SK-N-SH (cell line): ENCODE results near the gene CCDC191. TPM values are rescaled to one million over a fixed set of nuclear protein-coding genes. Genes with fewer than 3 reads are reported as not detected.
A peak's percentile ranks its signal among the peaks of the same experiment; 100 is the strongest.

ENCODE experiments used
- CTCF ChIA-PET: fragments of 300-600, 350-600 bp; formaldehyde crosslinking; extraction: SDS; loops from one replicate; lab custom pipeline; 2021; lab: Yijun Ruan, JAX
- POLR2A ChIA-PET: fragments of 350-600 bp; sonication (Branson Sonifier 250); formaldehyde crosslinking; extraction: SDS; loops from one replicate; lab custom pipeline; 2020; ENCODE audit warnings: antibody characterized with exemption, inconsistent platforms; lab: Yijun Ruan, JAX
- DNase-seq: peaks from one replicate; pipeline ENCODE4 v3.0.0; 2012
- H2AFZ ChIP-seq: fragments of 200-600 bp; sonication (generic); 2 replicates; pipeline ENCODE4 v1.8.1; 2016; ENCODE audit warnings: antibody characterized with exemption, mild to moderate bottlenecking, low read depth
- H3F3A ChIP-seq: fragments of 200-600 bp; sonication (generic); replicated peaks from 2 replicates; pipeline ENCODE3; 2016; ENCODE audit warnings: antibody characterized with exemption, mild to moderate bottlenecking; ENCODE audit not compliant: insufficient read depth
- H3K27ac ChIP-seq, 2 experiments: fragments of 200-500 bp in 1 of 2; fragments of 200-600 bp in 1 of 2; sonication (Bioruptor generic) in 1 of 2; sonication (generic), shearing (Covaris generic) in 1 of 2; 2 replicates each; pipeline versions ENCODE4 v1.5.1 to v1.6.1; 2014 to 2016; ENCODE audit warnings: low read depth in 2 of 2, inconsistent platforms in 1 of 2, low read length in 1 of 2, mild to moderate bottlenecking in 1 of 2, mixed read lengths in 1 of 2
- H3K27me3 ChIP-seq: fragments of 200-600 bp; sonication (generic), shearing (Covaris generic); 2 replicates; pipeline ENCODE4 v1.6.1; 2016; ENCODE audit warnings: mixed run types; ENCODE audit not compliant: insufficient read depth
- H3K36me3 ChIP-seq, 2 experiments: fragments of 200-500 bp in 1 of 2; fragments of 200-600 bp in 1 of 2; sonication (Bioruptor generic) in 1 of 2; sonication (generic) in 1 of 2; replicated peaks in 1 of 2; 2 replicates each; pipeline versions ENCODE3 to v1.5.1; 2014 to 2016; ENCODE audit warnings: low read length in 1 of 2, mild to moderate bottlenecking in 1 of 2; ENCODE audit not compliant: insufficient read depth in 2 of 2, control insufficient read depth in 1 of 2
- H3K4me1 ChIP-seq, 2 experiments: fragments of 200-500 bp in 1 of 2; fragments of 200-600 bp in 1 of 2; sonication (Bioruptor generic) in 1 of 2; sonication (generic), shearing (Covaris generic) in 1 of 2; 2 replicates each; pipeline versions ENCODE4 v1.5.1 to v1.6.1; 2014 to 2016; ENCODE audit warnings: low read depth in 1 of 2, low read length in 1 of 2, mixed run types in 1 of 2; ENCODE audit not compliant: insufficient read depth in 2 of 2, control insufficient read depth in 1 of 2
- H3K4me2 ChIP-seq: fragments of 200-600 bp; sonication (generic), shearing (Covaris generic); 2 replicates; pipeline ENCODE4 v1.6.1; 2017; ENCODE audit warnings: mixed run types
- H3K4me3 ChIP-seq, 2 experiments: fragments of 200-500 bp in 1 of 2; fragments of 200-600 bp in 1 of 2; sonication (Bioruptor generic) in 1 of 2; sonication (generic), shearing (Covaris generic) in 1 of 2; 2 replicates each; pipeline versions ENCODE4 v1.5.1 to v1.8.1; 2014 to 2016; ENCODE audit warnings: low read depth in 2 of 2, inconsistent platforms in 1 of 2, low read length in 1 of 2, mild to moderate bottlenecking in 1 of 2, mixed read lengths in 1 of 2, moderate library complexity in 1 of 2
- H3K79me2 ChIP-seq: fragments of 200-600 bp; sonication (generic); 2 replicates; pipeline ENCODE4 v1.8.1; 2017; ENCODE audit warnings: mild to moderate bottlenecking; ENCODE audit not compliant: insufficient read depth
- H3K9ac ChIP-seq: fragments of 200-600 bp; sonication (generic); 2 replicates; pipeline ENCODE4 v1.6.1; 2017; ENCODE audit warnings: mixed run types
- H3K9me2 ChIP-seq: fragments of 200-600 bp; sonication (generic); 2 replicates; pipeline ENCODE4 v1.6.1; 2017; ENCODE audit warnings: mixed run types
- H3K9me3 ChIP-seq: fragments of 200-600 bp; sonication (generic); 2 replicates; pipeline ENCODE4 v1.6.1; 2017; ENCODE audit warnings: mixed run types, mild to moderate bottlenecking, moderate library complexity
- H4K20me1 ChIP-seq: fragments of 200-600 bp; sonication (generic); 2 replicates; pipeline ENCODE4 v1.6.1; 2017; ENCODE audit warnings: mild to moderate bottlenecking, mixed run types; ENCODE audit not compliant: insufficient read depth
- CHD2 ChIP-seq: fragments of 150-350 bp; IDR thresholded peaks from 2 replicates; pipeline ENCODE4 v1.6.1; 2018; ENCODE audit warnings: low read length; ENCODE audit not compliant: partially characterized antibody
- ELF1 ChIP-seq: IDR thresholded peaks from 2 replicates; pipeline ENCODE4 v1.4.0; 2012
- EZH2phosphoT487 ChIP-seq: fragments of 200-600 bp; sonication (generic); IDR thresholded peaks from 2 replicates; pipeline ENCODE4 v1.6.1; 2017; ENCODE audit warnings: low read depth, mixed run types, mild to moderate bottlenecking, antibody characterized with exemption, moderate library complexity, borderline replicate concordance
- FOSL2 ChIP-seq: IDR thresholded peaks from 2 replicates; pipeline ENCODE4 v1.4.0; 2012; ENCODE audit warnings: low read depth, mild to moderate bottlenecking, moderate library complexity, borderline replicate concordance
- GABPA ChIP-seq: IDR thresholded peaks from 2 replicates; pipeline ENCODE4 v1.4.0; 2012; ENCODE audit warnings: low read depth, mild to moderate bottlenecking
- GATA2 ChIP-seq: sonication (generic); formaldehyde crosslinking; IDR thresholded peaks from 2 replicates; pipeline ENCODE4 v1.5.0; 2020; ENCODE audit warnings: mild to moderate bottlenecking, missing genetic modification reagents
- IRF3 ChIP-seq: fragments of 150-350 bp; IDR thresholded peaks from 2 replicates; pipeline ENCODE4 v1.6.1; 2016; ENCODE audit warnings: mild to moderate bottlenecking, low read depth, low read length
- MAX ChIP-seq: IDR thresholded peaks from 2 replicates; pipeline ENCODE4 v1.4.0; 2012; ENCODE audit warnings: low read depth
- MEF2A ChIP-seq: IDR thresholded peaks from 2 replicates; pipeline ENCODE4 v1.4.0; 2012; ENCODE audit warnings: low read depth, borderline replicate concordance
- MXI1 ChIP-seq: IDR thresholded peaks from 2 replicates; pipeline ENCODE4 v1.6.1; 2012; ENCODE audit warnings: mild to moderate bottlenecking, low read depth, low read length, improper control_type of control experiment
- NRF1 ChIP-seq: IDR thresholded peaks from 2 replicates; pipeline ENCODE4 v1.6.1; 2012; ENCODE audit warnings: low read depth, mild to moderate bottlenecking, low read length
- POLR2AphosphoS5 ChIP-seq: IDR thresholded peaks from 2 replicates; pipeline ENCODE4 v1.6.1; 2012; ENCODE audit warnings: low read depth, low read length
- RXRA ChIP-seq: IDR thresholded peaks from 2 replicates; pipeline ENCODE4 v1.4.0; 2012; ENCODE audit warnings: low read depth, mild to moderate bottlenecking, borderline replicate concordance
- TCF12 ChIP-seq: IDR thresholded peaks from 2 replicates; pipeline ENCODE4 v1.4.0; 2012
- USF2 ChIP-seq: fragments of 150-350 bp; IDR thresholded peaks from 2 replicates; pipeline ENCODE4 v1.6.1; 2017; ENCODE audit warnings: antibody characterized with exemption, low read length, low read depth, borderline replicate concordance
- WGBS: methylation state at CpG from one replicate; pipeline ENCODE4 v1.1.6; 2017; ENCODE audit warnings: low lambda C conversion rate; 5-methylcytosine and 5-hydroxymethylcytosine counted together
- polyA plus RNA-seq, 3 experiments: library from polyadenylated mRNA; depleted of rRNA; stranded (reverse); fragments of >200 nt; gene quantifications; 2 replicates each; pipeline ENCODE4 v1.2.3, GENCODE V29; 2012
- TF ChIP-seq, protein P1 (sequence below): IDR thresholded peaks from 2 replicates; pipeline ENCODE4 v1.6.1; 2012; ENCODE audit warnings: mild to moderate bottlenecking, low read depth, low read length, moderate library complexity

Gene CCDC191
- polyA plus RNA-seq, 1 of the 3 experiments (the other 2 are of a cell fraction), result 3.1 TPM

GRCh38 chr3:113948015-113948917 lies 108.1 kb downstream of the CCDC191 start (continued):
- no peak for TF ChIP-seq ELF1
- TF ChIP-seq IRF3, result no peak
- no peak for TF ChIP-seq MEF2A

GRCh38 chr3:113947372-113948014 lies 108.8 kb downstream of the CCDC191 start, which contains the start of gene ZDHHC23:
TSS of gene ZDHHC23 (plus strand) at chr3:113948013. CDS start at chr3:113948803, 790 bp downstream.
- Histone ChIP-seq H3K9ac (peak within 1 kb of the TSS; percentile 57; the same call in 1 of the 2 replicates), H4K20me1 (no peaks in the 10 kb centered on the region)

More at GRCh38 chr3:113947372-113948014, 108.8 kb downstream of the CCDC191 start, which contains the start of gene ZDHHC23:
- no peaks in the 10 kb centered on the region; a peak in 2 of 4 replicates for H3K4me1 ChIP-seq
- no peaks in the 10 kb centered on the region for H3K9me3 ChIP-seq
- no peak for TF ChIP-seq FOSL2
- TF ChIP-seq, protein P1, sequence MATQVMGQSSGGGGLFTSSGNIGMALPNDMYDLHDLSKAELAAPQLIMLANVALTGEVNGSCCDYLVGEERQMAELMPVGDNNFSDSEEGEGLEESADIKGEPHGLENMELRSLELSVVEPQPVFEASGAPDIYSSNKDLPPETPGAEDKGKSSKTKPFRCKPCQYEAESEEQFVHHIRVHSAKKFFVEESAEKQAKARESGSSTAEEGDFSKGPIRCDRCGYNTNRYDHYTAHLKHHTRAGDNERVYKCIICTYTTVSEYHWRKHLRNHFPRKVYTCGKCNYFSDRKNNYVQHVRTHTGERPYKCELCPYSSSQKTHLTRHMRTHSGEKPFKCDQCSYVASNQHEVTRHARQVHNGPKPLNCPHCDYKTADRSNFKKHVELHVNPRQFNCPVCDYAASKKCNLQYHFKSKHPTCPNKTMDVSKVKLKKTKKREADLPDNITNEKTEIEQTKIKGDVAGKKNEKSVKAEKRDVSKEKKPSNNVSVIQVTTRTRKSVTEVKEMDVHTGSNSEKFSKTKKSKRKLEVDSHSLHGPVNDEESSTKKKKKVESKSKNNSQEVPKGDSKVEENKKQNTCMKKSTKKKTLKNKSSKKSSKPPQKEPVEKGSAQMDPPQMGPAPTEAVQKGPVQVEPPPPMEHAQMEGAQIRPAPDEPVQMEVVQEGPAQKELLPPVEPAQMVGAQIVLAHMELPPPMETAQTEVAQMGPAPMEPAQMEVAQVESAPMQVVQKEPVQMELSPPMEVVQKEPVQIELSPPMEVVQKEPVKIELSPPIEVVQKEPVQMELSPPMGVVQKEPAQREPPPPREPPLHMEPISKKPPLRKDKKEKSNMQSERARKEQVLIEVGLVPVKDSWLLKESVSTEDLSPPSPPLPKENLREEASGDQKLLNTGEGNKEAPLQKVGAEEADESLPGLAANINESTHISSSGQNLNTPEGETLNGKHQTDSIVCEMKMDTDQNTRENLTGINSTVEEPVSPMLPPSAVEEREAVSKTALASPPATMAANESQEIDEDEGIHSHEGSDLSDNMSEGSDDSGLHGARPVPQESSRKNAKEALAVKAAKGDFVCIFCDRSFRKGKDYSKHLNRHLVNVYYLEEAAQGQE, result no peak
- no peak for TF ChIP-seq RXRA
- 0 out of 2 replicates have a peak, but pooled peaks have one; percentile 17 for TF ChIP-seq GABPA
- peak; percentile 47; the same call in 1 of the 2 replicates for TF ChIP-seq MXI1
- TF ChIP-seq TCF12, result no peak
- TF ChIP-seq POLR2AphosphoS5, result no peak; the same call in 1 of the 2 replicates
- TF ChIP-seq NRF1, result peak; percentile 19; the same call in 1 of the 2 replicates
- TF ChIP-seq MAX, result no peak
- TF ChIP-seq GATA2 (CRISPR knock-in tag), result no peak
- no peak for TF ChIP-seq CHD2
- TF ChIP-seq ELF1, result peak; percentile 31; the same call in 1 of the 2 replicates
- no peak for TF ChIP-seq EZH2phosphoT487
- TF ChIP-seq USF2, result no peak
- peak within 1 kb of the TSS in 1 of 2 experiments; percentile 43; a peak in 2 of 4 replicates for H3K27ac ChIP-seq
- H3K79me2 ChIP-seq, result no peaks in the 10 kb centered on the region
- peak within 1 kb of the TSS; percentile 91 for H2AFZ ChIP-seq
- peak; percentile 86 for DNase-seq
- H3K9me2 ChIP-seq, result no peaks in the 10 kb centered on the region
- H3K36me3 ChIP-seq, result no peaks in the 10 kb centered on the region
- ChIA-PET POLR2A (no interaction called here), CTCF (no interaction called here)
- H3K27me3 ChIP-seq, result no peaks in the 10 kb centered on the region
- H3F3A ChIP-seq, result peaks cover 3% of the 10 kb centered on the region
- 0% methylated on average over 6 of the region's 80 CpGs for WGBS
- peak within 1 kb of the TSS; percentile 75 to 88 for H3K4me3 ChIP-seq
- peak within 1 kb of the TSS; percentile 86 for H3K4me2 ChIP-seq
